B cell (primary cell): ENCODE results near the gene SPOCK1. TPM values are rescaled to one million over a fixed set of nuclear protein-coding genes. Genes with fewer than 3 reads are reported as not detected.

Experiments
- ATAC-seq: fragments of 200-7000 bp; cut with Tn5 transposase; one replicate; pipeline ENCODE4 v1.10.0; 2021; ENCODE audit warnings: low read depth, mild to moderate bottlenecking, moderate number of reproducible peaks, moderate library complexity
- CTCF ChIA-PET: fragments of 350-600 bp; sonication (Branson Sonifier 250); formaldehyde crosslinking; loops from one replicate; lab custom pipeline; 2021; ENCODE audit warnings: antibody characterized with exemption, inconsistent platforms; lab: Charles Lee
- POLR2A ChIA-PET: fragments of 350-600 bp; sonication (Branson Sonifier 250); formaldehyde crosslinking; loops from one replicate; lab custom pipeline; 2021; ENCODE audit warnings: antibody characterized with exemption; lab: Charles Lee
- DNase-seq: peaks from one replicate; pipeline ENCODE4 v3.0.0; 2013
- H2AFZ ChIP-seq: 2 replicates; pipeline ENCODE4 v1.6.1; 2012; ENCODE audit warnings: mild to moderate bottlenecking, low read depth, low read length; ENCODE audit not compliant: insufficient read depth, poor library complexity, severe bottlenecking
- H3K27ac ChIP-seq, 2 donors: 1 replicate in 1 of 2; 2 replicates in 1 of 2; pipeline ENCODE4 v1.5.1; 2012 to 2013; ENCODE audit warnings: low read length in 2 of 2, mild to moderate bottlenecking in 2 of 2, moderate library complexity in 1 of 2
- H3K27me3 ChIP-seq, 4 experiments: fragments of 200-600 bp in 1 of 4; sonication (generic) in 1 of 4; replicated peaks in 1 of 4; 1 replicate in 2 of 4; 2 replicates in 2 of 4; pipeline versions ENCODE4 v1.6.1 to v1.7.0; 2013 to 2016; ENCODE audit warnings: low read length in 3 of 4, mild to moderate bottlenecking in 2 of 4, mixed read lengths in 1 of 4, moderate library complexity in 1 of 4; ENCODE audit not compliant: insufficient read depth in 4 of 4, control insufficient read depth in 3 of 4; ENCODE audit errors: control extremely low read depth in 1 of 4
- H3K36me3 ChIP-seq, 2 experiments: replicated peaks in 1 of 2; 1 replicate in 1 of 2; 2 replicates in 1 of 2; pipeline versions ENCODE4 v1.6.1 to v1.7.1; 2013; ENCODE audit warnings: low read length in 1 of 2; ENCODE audit not compliant: insufficient read depth in 2 of 2, control insufficient read depth in 1 of 2; ENCODE audit errors: control extremely low read depth in 1 of 2, extremely low read depth in 1 of 2
- H3K4me1 ChIP-seq, 2 donors: fragments of 200-600 bp in 1 of 2; sonication (generic) in 1 of 2; 1 replicate in 1 of 2; 2 replicates in 1 of 2; pipeline versions ENCODE4 v1.5.1 to v1.6.1; 2013 to 2017; ENCODE audit warnings: low read length in 2 of 2; ENCODE audit not compliant: control insufficient read depth in 2 of 2, insufficient read depth in 2 of 2
- H3K4me2 ChIP-seq: replicated peaks from 2 replicates; pipeline ENCODE3; 2012; ENCODE audit warnings: mild to moderate bottlenecking, low read depth, low read length; ENCODE audit not compliant: poor library complexity, severe bottlenecking
- H3K4me3 ChIP-seq, 5 experiments: fragments of 200-600 bp in 1 of 5; sonication (generic) in 1 of 5; 1 replicate in 3 of 5; 2 replicates in 2 of 5; pipeline versions ENCODE4 v1.5.1 to v1.7.0; 2011 to 2016; ENCODE audit warnings: low read length in 4 of 5, mild to moderate bottlenecking in 4 of 5, low read depth in 2 of 5, control low read depth in 1 of 5, moderate library complexity in 1 of 5; ENCODE audit not compliant: insufficient read depth in 1 of 5; ENCODE audit errors: control extremely low read depth in 1 of 5, extremely low read depth in 1 of 5
- H3K79me2 ChIP-seq: fragments of 200-600 bp; sonication (generic); one replicate; pipeline ENCODE4 v1.6.0; 2016; ENCODE audit warnings: low read length; ENCODE audit not compliant: control insufficient read depth, insufficient read depth
- H3K9ac ChIP-seq: fragments of 200-600 bp; sonication (generic); 2 replicates; pipeline ENCODE4 v1.6.1; 2017; ENCODE audit warnings: mild to moderate bottlenecking, low read length, moderate library complexity
- H3K9me3 ChIP-seq, 3 donors: one replicate each; pipeline versions ENCODE4 v1.6.1 to v1.7.1; 2013; ENCODE audit warnings: low read length in 2 of 3; ENCODE audit not compliant: control insufficient read depth in 2 of 3, insufficient read depth in 1 of 3; ENCODE audit errors: control extremely low read depth in 1 of 3
- H4K20me1 ChIP-seq: 2 replicates; pipeline ENCODE4 v1.6.0; 2012; ENCODE audit warnings: mild to moderate bottlenecking, low read length; ENCODE audit not compliant: insufficient read depth, control insufficient read depth, poor library complexity, severe bottlenecking
- H3K27ac Mint-ChIP-seq: one replicate; pipeline ENCODE4 v1.8.0; 2021; ENCODE audit warnings: mixed read lengths
- H3K27me3 Mint-ChIP-seq: one replicate; pipeline ENCODE4 v1.8.0; 2021; ENCODE audit warnings: mixed read lengths
- H3K4me1 Mint-ChIP-seq: one replicate; pipeline ENCODE4 v1.8.0; 2021; ENCODE audit warnings: mixed read lengths
- H3K4me3 Mint-ChIP-seq: one replicate; pipeline ENCODE4 v1.8.0; 2021; ENCODE audit warnings: mixed read lengths
- H3K9me3 Mint-ChIP-seq: one replicate; pipeline ENCODE4 v1.8.0; 2022; ENCODE audit warnings: mixed read lengths; ENCODE audit not compliant: insufficient read depth
- EZH2 ChIP-seq: IDR thresholded peaks from 2 replicates; pipeline ENCODE4 v1.6.1; 2012; ENCODE audit warnings: borderline replicate concordance, low read depth, mild to moderate bottlenecking, moderate library complexity, low read length; ENCODE audit not compliant: insufficient read depth, poor library complexity, severe bottlenecking
- WGBS: methylation state at CpG from one replicate; pipeline ENCODE4 v1.1.5; 2013; ENCODE audit warnings: missing lambda C conversion rate; ENCODE audit not compliant: insufficient coverage; 5-methylcytosine and 5-hydroxymethylcytosine counted together
- intact Hi-C: fragments of 100-400 bp; cut with micrococcal nuclease; formaldehyde crosslinking; loops from one replicate; pipeline ENCODE4 v1.10.0; 2022
- polyA plus RNA-seq: library from polyadenylated mRNA; depleted of rRNA; stranded (reverse); fragments of >200 nt; gene quantifications from 2 replicates; pipeline ENCODE4 v1.2.3, GENCODE V29; 2012
- total RNA-seq, 2 donors: library from RNA; stranded (reverse); fragments of 120-200 nt in 1 of 2; gene quantifications; 1 replicate in 1 of 2; 2 replicates in 1 of 2; pipeline versions ENCODE4 v1.2.3 to v1.2.4, GENCODE V29; 2013 to 2022
- TF ChIP-seq, protein P1 (sequence below): fragments of 200-600 bp; IDR thresholded peaks from one replicate; pipeline ENCODE4 v1.8.0; 2022; ENCODE audit warnings: antibody characterized with exemption, mild to moderate bottlenecking

Gene SPOCK1
- total and polyA plus RNA-seq, 2 donors (not counting 1 experiment from before 2014, with no cell fraction given): not detected

DNA sequence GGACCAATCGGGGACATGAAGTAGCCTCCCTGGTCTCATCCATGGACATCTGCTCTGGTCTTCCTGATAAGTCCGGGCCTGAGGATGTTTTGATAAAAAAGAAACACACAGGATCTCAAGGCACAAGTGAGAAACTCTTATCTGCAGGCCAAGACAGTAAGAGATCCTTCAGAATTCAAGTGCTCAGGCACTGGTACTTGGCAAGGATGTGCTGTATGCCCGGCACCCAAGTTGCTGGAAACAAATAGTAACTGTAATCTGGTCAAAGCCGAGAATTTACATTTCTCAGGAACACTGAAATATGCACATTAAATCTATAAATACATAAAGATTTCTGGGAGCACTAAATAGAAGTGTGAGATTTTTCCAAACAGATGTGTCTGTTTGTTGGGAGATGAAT, 165.7 kb downstream of the SPOCK1 start:
- Histone ChIP-seq H3K79me2 (no peaks in the 10 kb centered on the region), H3K4me1 (no peaks in the 10 kb centered on the region), H4K20me1 (no peaks in the 10 kb centered on the region), H3K36me3 (no peaks in the 10 kb centered on the region), H3K27me3 (no peaks in the 10 kb centered on the region), H3K4me3 (no peak overlapping the region), H3K4me2 (no peak overlapping the region), H3K9ac (no peak overlapping the region), H3K9me3 (no peaks in the 10 kb centered on the region), H3K27ac (no peak overlapping the region), H2AFZ (no peak overlapping the region)
- DNase-seq (no peak), ATAC-seq (no peak)
- CTCF ChIA-PET: no interaction called here
- no peaks in the 10 kb centered on the region for H3K27me3 Mint-ChIP-seq
- POLR2A ChIA-PET: no interaction called here
- intact Hi-C loops: no loop called here
- H3K27ac Mint-ChIP-seq: no peak overlapping the region
- 78% methylated on average over 3 of the region's 4 CpGs for WGBS
- TF ChIP-seq, protein P1, sequence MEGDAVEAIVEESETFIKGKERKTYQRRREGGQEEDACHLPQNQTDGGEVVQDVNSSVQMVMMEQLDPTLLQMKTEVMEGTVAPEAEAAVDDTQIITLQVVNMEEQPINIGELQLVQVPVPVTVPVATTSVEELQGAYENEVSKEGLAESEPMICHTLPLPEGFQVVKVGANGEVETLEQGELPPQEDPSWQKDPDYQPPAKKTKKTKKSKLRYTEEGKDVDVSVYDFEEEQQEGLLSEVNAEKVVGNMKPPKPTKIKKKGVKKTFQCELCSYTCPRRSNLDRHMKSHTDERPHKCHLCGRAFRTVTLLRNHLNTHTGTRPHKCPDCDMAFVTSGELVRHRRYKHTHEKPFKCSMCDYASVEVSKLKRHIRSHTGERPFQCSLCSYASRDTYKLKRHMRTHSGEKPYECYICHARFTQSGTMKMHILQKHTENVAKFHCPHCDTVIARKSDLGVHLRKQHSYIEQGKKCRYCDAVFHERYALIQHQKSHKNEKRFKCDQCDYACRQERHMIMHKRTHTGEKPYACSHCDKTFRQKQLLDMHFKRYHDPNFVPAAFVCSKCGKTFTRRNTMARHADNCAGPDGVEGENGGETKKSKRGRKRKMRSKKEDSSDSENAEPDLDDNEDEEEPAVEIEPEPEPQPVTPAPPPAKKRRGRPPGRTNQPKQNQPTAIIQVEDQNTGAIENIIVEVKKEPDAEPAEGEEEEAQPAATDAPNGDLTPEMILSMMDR: no peak
- no peak for TF ChIP-seq EZH2
- H3K9me3 Mint-ChIP-seq: peaks cover 3% of the 10 kb centered on the region
- no peaks in the 10 kb centered on the region for H3K4me1 Mint-ChIP-seq
- H3K4me3 Mint-ChIP-seq: no peak overlapping the region

DNA sequence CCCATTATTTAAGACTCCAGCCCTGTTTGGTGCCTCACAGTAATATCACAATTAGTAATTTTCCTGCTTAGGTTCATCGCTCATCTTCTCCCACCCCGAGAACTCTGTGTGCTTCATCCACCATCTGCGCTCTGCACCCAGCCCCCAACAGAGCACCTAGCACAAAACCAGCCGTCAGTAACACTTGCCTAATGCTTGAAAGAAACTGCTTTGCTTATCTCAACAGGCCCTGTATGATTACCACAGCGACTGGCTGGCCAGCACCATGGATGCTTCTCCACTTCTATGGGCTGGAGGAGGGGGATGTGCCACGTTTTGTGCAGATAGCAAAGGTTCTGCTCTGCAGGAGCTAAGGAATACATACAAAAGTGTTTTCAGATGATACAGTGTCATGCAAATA, 166.8 kb downstream of the SPOCK1 start:
- H3K27ac ChIP-seq: no peak overlapping the region
- ATAC-seq (no peak), DNase-seq (no peak)
- H3K27me3 Mint-ChIP-seq: no peaks in the 10 kb centered on the region
- H3K4me3 Mint-ChIP-seq: no peak overlapping the region
- no peak for TF ChIP-seq EZH2
- TF ChIP-seq, protein P1: no peak
- no peaks in the 10 kb centered on the region for H4K20me1 ChIP-seq
- no peaks in the 10 kb centered on the region for H3K9me3 ChIP-seq
- H3K9ac ChIP-seq: no peak overlapping the region
- intact Hi-C loops: no loop called here
- H3K4me1 Mint-ChIP-seq: no peaks in the 10 kb centered on the region
- no peaks in the 10 kb centered on the region for H3K79me2 ChIP-seq
- H3K36me3 ChIP-seq: no peaks in the 10 kb centered on the region
- H3K27ac Mint-ChIP-seq: no peak overlapping the region
- H3K9me3 Mint-ChIP-seq: peaks cover under 1% of the 10 kb centered on the region
- no peak overlapping the region for H3K4me2 ChIP-seq
- ChIA-PET POLR2A (no interaction called here), CTCF (no interaction called here)
- H3K4me3 ChIP-seq: no peak overlapping the region
- 95% methylated on average over 3 of the region's 6 CpGs for WGBS
- no peak overlapping the region for H2AFZ ChIP-seq
- H3K4me1 ChIP-seq: no peaks in the 10 kb centered on the region
- H3K27me3 ChIP-seq: no peaks in the 10 kb centered on the region
